Suprapubic skin (tissue), 4 donors: Measurements from ENCODE around the gene MEF2C.

Experiments
- CTCF ChIP-seq, 2 donors: fragments of 200-600 bp in 1 of 2; fragments of 450-650 bp in 1 of 2; sonication (generic) in 1 of 2; IDR thresholded peaks; one replicate each; pipeline ENCODE4 v1.5.1; 2016 to 2019; ENCODE audit warnings: antibody characterized with exemption in 2 of 2, mild to moderate bottlenecking in 1 of 2, moderate library complexity in 1 of 2
- POLR2A ChIP-seq, 2 donors: fragments of 450-650 bp; IDR thresholded peaks; one replicate each; pipeline ENCODE4 v1.6.1; 2017; ENCODE audit warnings: antibody characterized with exemption in 2 of 2, mild to moderate bottlenecking in 2 of 2, moderate library complexity in 2 of 2
- POLR2AphosphoS5 ChIP-seq, 3 donors: sonication (generic); formaldehyde crosslinking; IDR thresholded peaks; one replicate each; pipeline ENCODE4 v1.6.1; 2017; ENCODE audit warnings: antibody characterized with exemption in 3 of 3

GRCh38 chr5:88876714-88877113, 6.3 kb downstream of the MEF2C start:
- no peak for TF ChIP-seq CTCF (IDR thresholded peaks at IDR 0.05)
- no peak for TF ChIP-seq POLR2A (IDR thresholded peaks at IDR 0.05)
- no peak for TF ChIP-seq POLR2AphosphoS5 (IDR thresholded peaks at IDR 0.05)
